Skeletal muscle satellite cell (primary cell): Measurements from ENCODE around the gene OR5B21.

Experiments
- H3K27me3 ChIP-seq: 2 replicates; pipeline ENCODE4 v1.7.0; 2013; ENCODE audit warnings: low read length; ENCODE audit not compliant: control insufficient read depth, insufficient read depth
- H3K36me3 ChIP-seq: 2 replicates; pipeline ENCODE4 v1.7.0; 2013; ENCODE audit warnings: mild to moderate bottlenecking, control low read depth, low read length; ENCODE audit not compliant: insufficient read depth
- H3K4me1 ChIP-seq: 2 replicates; pipeline ENCODE4 v1.7.0; 2013; ENCODE audit warnings: low read length; ENCODE audit not compliant: control insufficient read depth, insufficient read depth
- H3K4me2 ChIP-seq: 2 replicates; pipeline ENCODE4 v1.7.0; 2013; ENCODE audit warnings: mild to moderate bottlenecking, low read length
- H3K4me3 ChIP-seq: 2 replicates; pipeline ENCODE4 v1.7.0; 2013; ENCODE audit warnings: low read length
- H3K9ac ChIP-seq: 2 replicates; pipeline ENCODE4 v1.7.0; 2013; ENCODE audit warnings: mild to moderate bottlenecking, low read depth, low read length, moderate library complexity
- H3K9me3 ChIP-seq: replicated peaks from 2 replicates; pipeline ENCODE4 v1.7.0; 2013; ENCODE audit warnings: mild to moderate bottlenecking, control low read depth, low read length

The OR5B21 gene

DNA sequence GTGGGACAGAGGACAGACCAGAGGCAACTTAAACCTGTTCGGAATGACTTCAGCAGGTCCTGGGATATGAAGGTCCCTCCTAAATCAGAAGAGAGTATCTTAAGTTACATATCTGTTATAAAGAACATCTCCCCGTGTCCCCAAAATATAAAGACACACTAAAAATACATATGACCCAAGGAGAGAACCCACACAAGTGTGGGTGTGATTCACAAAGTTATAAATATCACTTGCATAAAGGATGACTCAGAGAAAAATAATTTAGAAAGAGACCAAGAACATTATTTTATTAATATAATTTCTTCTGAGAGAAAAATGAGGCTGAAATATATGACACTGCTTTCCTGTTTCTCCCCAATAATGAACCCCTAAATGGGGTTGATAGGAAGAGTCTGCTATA lies 14.2 kb downstream of the OR5B21 start:
- Histone ChIP-seq H3K9ac (no peak overlapping the region), H3K4me2 (peak overlapping the region; percentile 50), H3K4me3 (no peak overlapping the region), H3K27me3 (no peaks in the 10 kb centered on the region), H3K36me3 (no peaks in the 10 kb centered on the region), H3K9me3 (no peaks in the 10 kb centered on the region), H3K4me1 (peaks cover 13% of the 10 kb centered on the region)

- H3K27me3 ChIP-seq: no peaks in the 10 kb centered on the region
- no peak overlapping the region for H3K9ac ChIP-seq
- no peak overlapping the region for H3K4me3 ChIP-seq
- H3K9me3 ChIP-seq: no peaks in the 10 kb centered on the region
- no peak overlapping the region for H3K4me2 ChIP-seq
- H3K4me1 ChIP-seq: peaks cover 13% of the 10 kb centered on the region
- no peaks in the 10 kb centered on the region for H3K36me3 ChIP-seq
Observed at GRCh38 chr11:58490827-58491226, 17.1 kb downstream of the OR5B21 start.

- Histone ChIP-seq H3K36me3 (no peaks in the 10 kb centered on the region), H3K4me2 (no peak overlapping the region), H3K4me3 (no peak overlapping the region), H3K4me1 (no peaks in the 10 kb centered on the region), H3K9me3 (no peaks in the 10 kb centered on the region), H3K27me3 (no peaks in the 10 kb centered on the region), H3K9ac (no peak overlapping the region)
Observed at GRCh38 chr11:58487170-58487569, 20.7 kb downstream of the OR5B21 start.

DNA sequence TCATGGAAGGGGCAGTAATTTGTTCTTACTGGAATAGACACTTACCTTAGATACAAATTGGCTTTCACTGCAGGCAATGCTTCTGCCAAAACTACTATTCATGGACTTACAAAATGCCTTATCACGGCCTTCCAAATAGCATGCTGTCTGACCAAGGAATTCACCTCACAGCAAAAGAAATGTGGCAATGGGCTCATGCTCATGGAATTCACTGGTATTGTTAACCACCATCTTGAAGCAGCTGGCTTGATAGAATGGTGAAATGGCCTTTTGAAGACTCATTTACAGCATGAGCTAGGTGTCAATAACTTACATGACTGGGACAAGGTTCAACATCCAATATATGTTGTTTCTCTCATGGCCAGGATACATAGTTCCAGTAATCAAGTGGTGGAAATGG lies 21.9 kb downstream of the OR5B21 start:
- Histone ChIP-seq H3K4me2 (no peak overlapping the region), H3K4me3 (no peak overlapping the region), H3K9me3 (no peaks in the 10 kb centered on the region), H3K4me1 (no peaks in the 10 kb centered on the region), H3K9ac (no peak overlapping the region), H3K27me3 (no peaks in the 10 kb centered on the region), H3K36me3 (no peaks in the 10 kb centered on the region)

GRCh38 chr11:58471892-58472291 lies 36.0 kb downstream of the OR5B21 start:
- H3K36me3 ChIP-seq: no peaks in the 10 kb centered on the region
- H3K27me3 ChIP-seq: no peaks in the 10 kb centered on the region
- H3K4me3 ChIP-seq: no peak overlapping the region
- no peak overlapping the region for H3K9ac ChIP-seq
- no peak overlapping the region for H3K4me2 ChIP-seq
- peaks cover 3% of the 10 kb centered on the region for H3K9me3 ChIP-seq
- no peaks in the 10 kb centered on the region for H3K4me1 ChIP-seq

- no peaks in the 10 kb centered on the region for H3K27me3 ChIP-seq
- no peaks in the 10 kb centered on the region for H3K36me3 ChIP-seq
- H3K4me1 ChIP-seq: no peaks in the 10 kb centered on the region
- no peaks in the 10 kb centered on the region for H3K9me3 ChIP-seq
- no peak overlapping the region for H3K9ac ChIP-seq
- no peak overlapping the region for H3K4me3 ChIP-seq
- no peak overlapping the region for H3K4me2 ChIP-seq
Observed at GRCh38 chr11:58466293-58466692, 41.6 kb downstream of the OR5B21 start.

DNA sequence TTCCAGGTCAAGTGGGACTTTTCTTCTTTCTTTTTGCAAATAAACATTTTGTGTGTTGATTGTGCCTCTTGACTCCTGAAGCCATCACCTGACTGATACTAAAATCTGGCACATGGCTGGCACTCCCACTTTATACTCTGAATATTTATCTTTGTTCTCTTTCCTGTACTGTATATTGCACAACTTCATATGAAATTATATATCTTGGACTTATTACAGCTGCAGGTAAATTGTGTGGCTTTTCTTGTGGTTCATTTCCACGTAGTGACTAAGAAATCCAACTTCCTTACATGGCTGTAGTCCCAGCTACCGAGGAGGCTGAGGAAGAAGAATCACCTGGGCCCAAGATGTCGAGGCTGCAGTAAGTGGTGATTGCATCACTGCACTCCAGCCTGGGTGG lies 42.2 kb downstream of the OR5B21 start:
- Histone ChIP-seq H3K4me2 (no peak overlapping the region), H3K27me3 (no peaks in the 10 kb centered on the region), H3K36me3 (no peaks in the 10 kb centered on the region), H3K9ac (no peak overlapping the region), H3K4me1 (no peaks in the 10 kb centered on the region), H3K9me3 (no peaks in the 10 kb centered on the region), H3K4me3 (no peak overlapping the region)
